ENCODE data around the gene GOLPH3. TPM values are rescaled to one million over a fixed set of nuclear protein-coding genes. Genes with fewer than 3 reads are reported as not detected.

Gene GOLPH3
- polyA plus RNA-seq, 1 donor (not counting 4 experiments of a cell fraction or from before 2014, with no cell fraction given) = 42.0 TPM

- Histone ChIP-seq H3K79me2 (ENCODE audit: control insufficient read depth, insufficient read depth, low read length) (peaks cover 96% of the 10 kb centered on the region), H3K4me3 (ENCODE audit: control insufficient read depth in 2 of 3, extremely low read depth in 1 of 3, insufficient read depth in 2 of 3, low read depth in 1 of 3, low read length in 3 of 3) (no peak overlapping the region), H2AFZ (ENCODE audit: control insufficient read depth, low read length) (no peak overlapping the region), H3K27me3 (ENCODE audit: control insufficient read depth, extremely low read depth, insufficient read depth, low read length) (no peaks in the 10 kb centered on the region), H3K36me3 (ENCODE audit: control insufficient read depth in 2 of 2, extremely low read depth in 1 of 2, insufficient read depth in 2 of 2, low read length in 2 of 2) (peaks cover 0 to 7% of the 10 kb centered on the region in 2 experiments), H3K4me1 (ENCODE audit: control insufficient read depth, extremely low read depth, insufficient read depth, low read length) (no peaks in the 10 kb centered on the region), H3K27ac (ENCODE audit: control insufficient read depth, insufficient read depth, low read length) (no peak overlapping the region), H3K9me3 (ENCODE audit: control insufficient read depth, low read depth, low read length) (no peaks in the 10 kb centered on the region), H3K9ac (ENCODE audit: control insufficient read depth, extremely low read depth, insufficient read depth, low read length) (no peak overlapping the region), H3K4me2 (ENCODE audit: control insufficient read depth, extremely low read depth, insufficient read depth, low read depth, low read length) (no peak overlapping the region), H3K9me1 (ENCODE audit: control insufficient read depth, extremely low read depth, insufficient read depth, low read length) (no peaks in the 10 kb centered on the region), H4K20me1 (ENCODE audit: control insufficient read depth, extremely low read depth, insufficient read depth, low read length) (peaks cover 15% of the 10 kb centered on the region)
- TF ChIP-seq EZH2 (IDR thresholded peaks at IDR 0.05; ENCODE audit: low read length) (no peak), CTCF (optimal IDR thresholded peaks at IDR 0.05 in 1 of 3, IDR thresholded peaks at IDR 0.05 in 1 of 3, conservative IDR thresholded peaks at IDR 0.05 in 1 of 3; ENCODE audit: extremely low read depth in 1 of 3, insufficient read depth in 2 of 3, low read length in 3 of 3) (no peak)
- dilution Hi-C loops (cut with MboI; ENCODE audit: extremely low pct_ligation_motif_present, low sequenced_read_pairs) = no loop called here
- FAIRE-seq (no peak), DNase-seq (ENCODE audit: low read depth, low spot score) (no peak)
Observed at GRCh38 chr5:32155211-32155610, 18.9 kb downstream of the GOLPH3 start.

- Histone ChIP-seq H3K4me3 (ENCODE audit: control insufficient read depth in 2 of 3, extremely low read depth in 1 of 3, insufficient read depth in 2 of 3, low read depth in 1 of 3, low read length in 3 of 3) (no peak overlapping the region), H3K27me3 (ENCODE audit: control insufficient read depth, extremely low read depth, insufficient read depth, low read length) (no peaks in the 10 kb centered on the region), H3K27ac (ENCODE audit: control insufficient read depth, insufficient read depth, low read length) (no peak overlapping the region), H3K9me1 (ENCODE audit: control insufficient read depth, extremely low read depth, insufficient read depth, low read length) (no peaks in the 10 kb centered on the region), H3K4me1 (ENCODE audit: control insufficient read depth, extremely low read depth, insufficient read depth, low read length) (no peaks in the 10 kb centered on the region), H3K9ac (ENCODE audit: control insufficient read depth, extremely low read depth, insufficient read depth, low read length) (no peak overlapping the region), H3K79me2 (ENCODE audit: control insufficient read depth, insufficient read depth, low read length) (peaks cover 92% of the 10 kb centered on the region), H2AFZ (ENCODE audit: control insufficient read depth, low read length) (no peak overlapping the region), H3K36me3 (ENCODE audit: control insufficient read depth in 2 of 2, extremely low read depth in 1 of 2, insufficient read depth in 2 of 2, low read length in 2 of 2) (peaks cover 0 to 7% of the 10 kb centered on the region in 2 experiments), H3K9me3 (ENCODE audit: control insufficient read depth, low read depth, low read length) (no peaks in the 10 kb centered on the region), H4K20me1 (ENCODE audit: control insufficient read depth, extremely low read depth, insufficient read depth, low read length) (peaks cover 16% of the 10 kb centered on the region), H3K4me2 (ENCODE audit: control insufficient read depth, extremely low read depth, insufficient read depth, low read depth, low read length) (no peak overlapping the region)
- TF ChIP-seq EZH2 (IDR thresholded peaks at IDR 0.05; ENCODE audit: low read length) (no peak), CTCF (optimal IDR thresholded peaks at IDR 0.05 in 1 of 3, IDR thresholded peaks at IDR 0.05 in 1 of 3, conservative IDR thresholded peaks at IDR 0.05 in 1 of 3; ENCODE audit: extremely low read depth in 1 of 3, insufficient read depth in 2 of 3, low read length in 3 of 3) (no peak)
- dilution Hi-C loops (cut with MboI; ENCODE audit: extremely low pct_ligation_motif_present, low sequenced_read_pairs) = no loop called here
- no peak for FAIRE-seq
- no peak for DNase-seq (ENCODE audit: low read depth, low spot score)
Observed at GRCh38 chr5:32153723-32154122, 20.4 kb downstream of the GOLPH3 start.
